Renal cortical epithelial cell (primary cell): ENCODE results near the gene MRTFB. TPM values are rescaled to one million over a fixed set of nuclear protein-coding genes. Genes with fewer than 3 reads are reported as not detected.
A peak's percentile ranks its signal among the peaks of the same experiment; 100 is the strongest.

Experiments
- DNase-seq: peaks from one replicate; pipeline ENCODE4 v3.0.0-alpha.2; 2011; ENCODE audit warnings: low read depth
- total RNA-seq: library from RNA; depleted of rRNA; stranded (reverse); fragments of >200 nt; gene quantifications from 2 replicates; pipeline ENCODE4 v1.2.3, GENCODE V29; 2014

The MRTFB gene
- total RNA-seq, 1 donor from 2014 or later: 21.9 TPM

- DNase-seq: peak; percentile 55
These were observed 213.9 kb downstream of the MRTFB start for GRCh38 chr16:14284930-14285512.

GRCh38 chr16:14285513-14286367 is 214.6 kb downstream of the MRTFB start:
- DNase-seq: peak; percentile 64

- no peak for DNase-seq
These were observed 215.5 kb downstream of the MRTFB start for GRCh38 chr16:14286368-14287230.

GRCh38 chr16:14289692-14290340 is 218.7 kb downstream of the MRTFB start:
- no peak for DNase-seq

- DNase-seq: no peak
These were observed 220.2 kb downstream of the MRTFB start for GRCh38 chr16:14291286-14291685.

- DNase-seq: no peak
These were observed 221.1 kb downstream of the MRTFB start for GRCh38 chr16:14292051-14292825.

GRCh38 chr16:14296663-14297062 is 225.5 kb downstream of the MRTFB start:
- no peak for DNase-seq

GRCh38 chr16:14298374-14299122 is 227.4 kb downstream of the MRTFB start:
- DNase-seq: no peak

- peak; percentile 72 for DNase-seq
These were observed 229.6 kb downstream of the MRTFB start for GRCh38 chr16:14300705-14301168.

- no peak for DNase-seq
These were observed 230.3 kb downstream of the MRTFB start for GRCh38 chr16:14301169-14302030.

- no peak for DNase-seq
These were observed 230.9 kb downstream of the MRTFB start for GRCh38 chr16:14302031-14302398.

GRCh38 chr16:14302399-14303181 is 231.5 kb downstream of the MRTFB start:
- DNase-seq: no peak

- DNase-seq: no peak
These were observed 232.1 kb downstream of the MRTFB start for GRCh38 chr16:14303182-14303618.

GRCh38 chr16:14303639-14304394 is 232.7 kb downstream of the MRTFB start:
- no peak for DNase-seq

- no peak for DNase-seq
These were observed 233.9 kb downstream of the MRTFB start for GRCh38 chr16:14304891-14305460.

GRCh38 chr16:14306485-14307058 is 235.5 kb downstream of the MRTFB start:
- no peak for DNase-seq

- DNase-seq: no peak
These were observed 236.0 kb downstream of the MRTFB start for GRCh38 chr16:14307059-14307526.
